GM21381 (cell line): ENCODE results near the gene TRIM41.
"Not testable (repeated sequence)": the region's sequence is repeated elsewhere in the genome, so short reads cannot be mapped to it uniquely, and the experiment has no call there.

ENCODE experiments used
- ATAC-seq: cut with Tn5 transposase; IDR thresholded peaks from one replicate; pipeline ENCODE4 v1.9.1; 2021; ENCODE audit warnings: mild to moderate bottlenecking, moderate library complexity; ENCODE audit not compliant: unreplicated experiment

Gene TRIM41

GRCh38 chr5:181223058-181223728 is at the start of gene TRIM41:
Gene TRIM41, plus strand, starts transcription at chr5:181223281. Its CDS starts 719 bp downstream, at chr5:181224000.
- peak; percentile 60 for ATAC-seq

GRCh38 chr5:181173420-181174342 is 49.4 kb upstream of the TRIM41 start:
- peak; percentile 49 for ATAC-seq

- no peak for ATAC-seq
Observed at GRCh38 chr5:181176254-181176952, 46.7 kb upstream of the TRIM41 start.

DNA sequence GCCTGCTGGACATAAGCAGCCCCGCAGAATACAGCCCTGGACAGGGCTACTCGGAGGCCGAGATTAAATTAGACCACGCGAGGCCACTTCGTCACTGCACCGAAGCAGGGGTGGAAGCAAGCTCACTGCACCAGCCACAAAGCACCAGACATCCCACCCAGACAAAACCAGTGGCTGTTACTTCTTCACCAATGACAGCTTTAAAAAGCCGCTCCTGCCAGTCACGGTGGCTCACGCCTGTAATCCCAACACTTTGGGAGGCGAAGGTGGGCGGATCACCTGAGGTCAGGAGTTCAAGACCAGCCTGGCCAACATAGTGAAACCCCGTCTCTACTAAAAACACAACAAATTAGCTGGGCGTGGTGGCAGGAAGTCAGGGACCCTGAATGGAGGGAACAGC is 45.5 kb upstream of the TRIM41 start:
- not testable (repeated sequence) for ATAC-seq

GRCh38 chr5:181181650-181182565 is 41.2 kb upstream of the TRIM41 start:
- peak; percentile 44 for ATAC-seq

GRCh38 chr5:181182651-181183050 is 40.4 kb upstream of the TRIM41 start:
- no peak for ATAC-seq

GRCh38 chr5:181184845-181185216 is 38.2 kb upstream of the TRIM41 start:
- ATAC-seq: no peak

DNA sequence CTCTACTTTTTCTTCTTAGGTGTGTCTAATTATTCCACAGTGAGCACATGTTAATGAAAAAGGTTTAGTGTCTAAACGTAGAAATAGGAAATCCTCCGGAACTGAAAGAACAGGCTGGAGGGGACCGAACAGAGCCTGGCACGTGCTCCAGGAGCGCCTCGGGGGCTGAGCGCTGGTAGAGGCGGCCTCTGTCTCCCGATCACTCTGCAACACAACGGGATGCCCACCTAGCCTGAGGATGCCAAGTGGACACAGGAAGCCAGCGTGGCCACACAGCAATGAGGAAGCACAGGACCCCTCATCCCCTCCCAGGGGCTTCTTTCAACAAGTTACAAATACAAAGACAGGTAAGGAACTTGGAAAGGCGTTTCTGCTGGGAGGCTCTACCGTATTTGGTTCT is 37.5 kb upstream of the TRIM41 start:
- no peak for ATAC-seq

GRCh38 chr5:181186022-181186421 is 37.1 kb upstream of the TRIM41 start:
- no peak for ATAC-seq

DNA sequence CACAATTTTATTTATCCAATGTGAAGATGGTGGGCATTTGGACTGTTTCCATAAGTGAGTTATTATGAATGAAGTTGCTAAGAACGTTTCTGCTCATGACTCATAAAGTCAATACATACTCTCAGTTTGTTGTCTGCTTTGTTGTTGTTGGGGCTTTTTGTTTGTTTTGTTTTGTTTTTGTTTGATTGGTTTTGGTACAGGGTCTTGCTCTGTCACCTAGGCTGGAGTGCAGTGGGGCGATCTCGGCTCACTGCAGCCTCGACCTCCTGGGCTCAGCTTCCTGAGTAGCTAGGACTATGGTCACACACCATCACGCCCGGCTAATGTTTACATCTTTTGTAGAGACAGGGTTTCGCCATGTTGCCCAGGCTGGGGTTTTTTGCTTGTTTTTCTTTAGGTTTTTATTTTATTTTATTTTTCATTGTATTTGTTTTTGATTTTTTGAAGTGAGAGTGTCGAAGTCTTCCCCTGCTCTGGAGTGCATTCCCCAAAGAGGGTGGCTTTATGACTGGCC is 36.0 kb upstream of the TRIM41 start:
- no peak for ATAC-seq

DNA sequence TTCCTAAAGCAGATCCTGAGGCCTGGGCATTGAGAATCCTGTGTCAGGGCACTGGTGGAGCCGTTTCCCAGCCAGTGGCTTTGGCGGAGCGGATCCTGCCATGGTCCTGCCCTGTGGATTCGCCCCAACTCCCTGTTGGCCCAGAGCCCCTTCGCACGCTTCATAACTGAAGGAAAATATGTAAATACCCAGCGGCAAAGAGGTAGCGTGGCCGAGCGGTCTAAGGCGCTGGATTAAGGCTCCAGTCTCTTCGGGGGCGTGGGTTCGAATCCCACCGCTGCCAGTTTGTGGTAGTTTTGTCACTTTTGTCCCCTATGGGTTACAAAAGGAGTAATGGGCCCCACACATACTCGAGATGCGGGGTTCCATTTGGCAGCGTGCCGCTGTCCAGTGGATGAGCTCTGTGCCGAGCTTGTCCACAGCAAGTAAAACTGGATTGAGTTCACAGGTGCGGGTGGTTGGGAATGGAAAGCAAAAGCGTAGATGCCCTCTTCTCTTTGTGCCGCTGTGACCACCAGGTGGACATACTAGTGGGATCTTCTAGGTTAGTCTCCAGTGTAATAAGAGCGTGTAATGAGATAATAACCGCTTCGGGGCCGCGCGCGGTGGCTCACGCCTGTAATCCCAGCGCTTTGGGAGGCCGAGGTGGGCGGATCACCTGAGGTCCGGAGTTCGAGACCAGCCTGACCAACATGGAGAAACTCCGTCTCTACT is 35.4 kb upstream of the TRIM41 start:
- no peak for ATAC-seq

GRCh38 chr5:181188700-181189362 is 34.2 kb upstream of the TRIM41 start:
- ATAC-seq: peak; percentile 21

GRCh38 chr5:181189363-181189961 is 33.6 kb upstream of the TRIM41 start:
- no peak for ATAC-seq

DNA sequence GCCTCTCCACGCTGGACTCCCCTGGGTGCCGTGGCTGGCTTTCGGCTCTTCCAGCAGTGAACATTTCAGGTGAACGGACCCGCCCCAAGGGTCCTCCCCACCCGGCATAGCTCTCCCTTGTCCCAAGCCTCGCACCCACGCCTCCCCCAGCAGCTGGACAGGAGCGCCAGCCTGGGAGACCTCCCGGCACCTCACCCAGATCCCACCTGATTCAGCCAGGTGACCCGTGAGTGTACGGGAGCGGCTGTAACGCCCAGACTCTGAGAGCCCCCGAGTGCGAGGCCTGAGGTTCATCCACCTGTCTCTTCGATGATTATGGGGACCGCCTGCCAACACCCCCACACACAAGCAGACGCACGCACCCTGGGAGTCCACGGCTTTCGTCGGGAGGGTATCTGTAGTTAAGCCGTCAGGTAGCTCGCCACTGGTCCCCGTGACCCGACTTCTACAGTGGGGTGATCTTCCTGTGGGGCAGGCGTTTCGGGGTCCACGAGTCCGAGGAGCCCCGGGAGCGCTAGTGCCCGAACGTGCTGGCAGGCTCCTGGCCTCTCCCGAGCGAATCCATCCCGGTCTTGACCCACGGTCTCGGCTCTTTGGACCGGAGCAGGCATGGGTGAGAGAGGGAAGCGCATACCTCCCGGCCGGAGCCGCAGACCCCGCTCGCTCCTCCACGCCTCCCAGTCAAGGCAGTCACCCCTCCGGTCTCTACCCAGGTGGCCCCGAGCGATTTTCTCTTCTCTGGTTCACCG is 32.9 kb upstream of the TRIM41 start:
- ATAC-seq: no peak

- ATAC-seq: peak; percentile 4
Observed at GRCh38 chr5:181190711-181191525, 32.2 kb upstream of the TRIM41 start.

GRCh38 chr5:181191526-181192336 is 31.4 kb upstream of the TRIM41 start:
- ATAC-seq: peak; percentile 62
